ENCODE data around the gene PRR29. TPM values are rescaled to one million over a fixed set of nuclear protein-coding genes. Genes with fewer than 3 reads are reported as not detected.

Gene PRR29
- total RNA-seq, 1 donor from 2014 or later = not detected

- TF ChIP-seq, protein P1, sequence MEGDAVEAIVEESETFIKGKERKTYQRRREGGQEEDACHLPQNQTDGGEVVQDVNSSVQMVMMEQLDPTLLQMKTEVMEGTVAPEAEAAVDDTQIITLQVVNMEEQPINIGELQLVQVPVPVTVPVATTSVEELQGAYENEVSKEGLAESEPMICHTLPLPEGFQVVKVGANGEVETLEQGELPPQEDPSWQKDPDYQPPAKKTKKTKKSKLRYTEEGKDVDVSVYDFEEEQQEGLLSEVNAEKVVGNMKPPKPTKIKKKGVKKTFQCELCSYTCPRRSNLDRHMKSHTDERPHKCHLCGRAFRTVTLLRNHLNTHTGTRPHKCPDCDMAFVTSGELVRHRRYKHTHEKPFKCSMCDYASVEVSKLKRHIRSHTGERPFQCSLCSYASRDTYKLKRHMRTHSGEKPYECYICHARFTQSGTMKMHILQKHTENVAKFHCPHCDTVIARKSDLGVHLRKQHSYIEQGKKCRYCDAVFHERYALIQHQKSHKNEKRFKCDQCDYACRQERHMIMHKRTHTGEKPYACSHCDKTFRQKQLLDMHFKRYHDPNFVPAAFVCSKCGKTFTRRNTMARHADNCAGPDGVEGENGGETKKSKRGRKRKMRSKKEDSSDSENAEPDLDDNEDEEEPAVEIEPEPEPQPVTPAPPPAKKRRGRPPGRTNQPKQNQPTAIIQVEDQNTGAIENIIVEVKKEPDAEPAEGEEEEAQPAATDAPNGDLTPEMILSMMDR (IDR thresholded peaks at IDR 0.05) = no peak
- Mint-ChIP-seq H3K4me3 (no peak overlapping the region), H3K27ac (no peak overlapping the region), H3K36me3 (ENCODE audit: low read depth) (no peaks in the 10 kb centered on the region), H3K9me3 (no peaks in the 10 kb centered on the region), H3K27me3 (no peaks in the 10 kb centered on the region), H3K4me1 (peaks cover 19% of the 10 kb centered on the region)
- ChIA-PET CTCF (no interaction called here), POLR2A (no interaction called here)
- intact Hi-C loops (cut with micrococcal nuclease) = no loop called here
- DNase-seq = no peak
- ATAC-seq (ENCODE audit: low read depth) = no peak
Observed at GRCh38 chr17:63960006-63960405, 38.1 kb upstream of the PRR29 start.

DNA sequence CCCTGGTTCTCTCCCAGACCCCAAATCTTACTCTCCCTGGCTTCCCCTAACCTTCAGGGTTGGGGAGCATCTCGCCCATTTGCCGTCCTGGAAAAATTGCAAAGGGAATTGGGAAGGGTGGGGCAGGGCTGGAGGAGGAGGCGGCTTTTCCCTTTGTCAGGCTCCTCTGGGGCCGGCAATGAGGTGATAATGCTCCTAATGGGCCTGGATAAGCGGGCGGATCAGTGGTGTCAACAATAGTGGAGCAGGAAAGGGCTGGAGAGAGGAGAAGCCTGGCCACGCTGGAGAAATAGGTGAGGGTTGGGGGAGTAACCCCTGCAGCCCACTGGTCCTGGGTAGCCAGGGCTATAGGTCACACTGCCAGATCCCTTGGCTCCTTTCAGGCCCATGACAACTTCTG, 37.7 kb upstream of the PRR29 start:
- Mint-ChIP-seq H3K4me3 (no peak overlapping the region), H3K27ac (no peak overlapping the region), H3K36me3 (ENCODE audit: low read depth) (no peaks in the 10 kb centered on the region), H3K27me3 (no peaks in the 10 kb centered on the region), H3K9me3 (no peaks in the 10 kb centered on the region), H3K4me1 (peaks cover 16% of the 10 kb centered on the region)
- ATAC-seq (ENCODE audit: low read depth) (no peak), DNase-seq (no peak)
- intact Hi-C loops (cut with micrococcal nuclease) = no loop called here
- ChIA-PET CTCF (no interaction called here), POLR2A (no interaction called here)
- TF ChIP-seq, protein P1 (IDR thresholded peaks at IDR 0.05) = no peak

DNA sequence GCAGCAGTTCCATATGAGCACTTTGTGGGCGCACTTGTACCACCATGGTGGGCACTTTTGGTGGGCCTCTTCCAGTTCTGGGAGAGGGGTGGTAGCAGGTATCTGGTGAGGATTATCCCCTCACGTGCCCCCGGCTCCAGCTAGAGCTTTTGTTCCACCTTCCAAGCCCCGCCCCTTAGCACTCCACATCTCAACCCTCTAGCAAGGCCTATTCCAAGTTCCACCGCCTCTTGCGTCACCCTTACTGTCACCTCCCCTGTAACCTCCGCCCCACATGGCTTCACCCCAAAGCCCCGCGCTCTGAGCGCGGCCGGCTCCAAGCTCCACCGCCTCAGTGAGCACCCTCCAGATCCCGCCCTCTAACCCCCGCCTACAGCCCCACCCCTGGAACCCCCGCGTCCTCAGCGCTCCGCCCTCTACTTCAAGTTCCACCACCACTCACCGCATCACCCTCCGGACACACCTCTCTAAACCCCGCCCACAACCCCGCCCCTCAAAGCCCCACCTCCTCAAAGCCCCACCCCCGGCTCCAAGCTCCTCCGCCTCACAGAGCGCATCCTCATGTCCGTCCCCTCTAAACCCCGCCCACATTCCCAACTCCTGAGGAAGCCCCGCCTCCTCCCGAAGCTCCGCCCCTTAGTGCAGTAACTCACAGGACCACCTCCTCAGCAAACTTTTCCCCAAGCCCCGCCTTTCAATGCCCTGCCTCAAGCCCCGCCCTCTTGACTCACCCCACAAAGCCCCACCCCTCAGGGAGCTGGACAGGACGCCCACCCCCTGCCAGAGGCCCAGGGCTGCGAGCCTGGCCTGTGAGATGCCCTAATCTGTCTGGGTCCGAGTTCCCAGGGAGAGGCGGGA, 36.6 kb upstream of the PRR29 start:
- peak overlapping the region; percentile 64 for H3K4me3 Mint-ChIP-seq
- ATAC-seq (ENCODE audit: low read depth) = peak; percentile 86

DNA sequence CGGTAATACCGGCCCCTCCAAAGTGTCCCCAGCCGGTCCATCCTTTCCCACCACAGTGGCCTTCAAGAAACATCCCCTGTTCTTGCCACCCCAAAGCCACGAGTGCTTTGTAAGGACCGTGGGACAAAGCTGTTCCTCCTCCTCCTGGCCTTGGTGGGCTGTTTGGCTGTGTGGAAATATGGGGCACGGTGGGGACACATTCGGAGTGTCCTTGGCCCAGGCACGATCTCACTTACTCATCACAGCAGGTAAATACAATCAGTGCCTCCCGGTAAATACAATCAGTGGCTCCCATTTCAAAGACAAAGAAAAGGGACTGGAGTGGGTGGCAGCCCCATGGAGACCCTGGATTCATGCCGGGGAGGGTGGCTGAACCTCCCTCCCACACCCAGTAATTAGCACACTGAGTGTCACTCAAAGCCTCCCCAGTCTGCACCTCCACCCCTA, 35.8 kb upstream of the PRR29 start:
- CTCF ChIA-PET = no interaction called here
- POLR2A ChIA-PET = interaction anchor here (0.6 to 1.2 kb wide), 3 partner anchors 40 to 68 kb away, joined by 5 to 8 read pairs (median 7); no protein-coding TSS in a partner anchor
- intact Hi-C loops (cut with micrococcal nuclease) = no loop called here
- no peaks in the 10 kb centered on the region for H3K36me3 Mint-ChIP-seq (ENCODE audit: low read depth)
- H3K4me3 Mint-ChIP-seq = no peak overlapping the region
- H3K9me3 Mint-ChIP-seq = no peaks in the 10 kb centered on the region
- ATAC-seq (ENCODE audit: low read depth) (no peak), DNase-seq (no peak)
- H3K27ac Mint-ChIP-seq = no peak overlapping the region
- H3K4me1 Mint-ChIP-seq = peaks cover 20% of the 10 kb centered on the region
- TF ChIP-seq, protein P1 (IDR thresholded peaks at IDR 0.05) = no peak
- no peaks in the 10 kb centered on the region for H3K27me3 Mint-ChIP-seq

More for the DNA sequence above, 36.6 kb upstream of the PRR29 start:
- CTCF ChIA-PET = no interaction called here
- no peaks in the 10 kb centered on the region for H3K9me3 Mint-ChIP-seq
- H3K36me3 Mint-ChIP-seq (ENCODE audit: low read depth) = no peaks in the 10 kb centered on the region
- POLR2A ChIA-PET = interaction anchor here (0.5 to 1.2 kb wide), 7 partner anchors 16 to 69 kb away, joined by 3 to 12 read pairs (median 5); partner anchors contain the start of gene CD79B
- no peak for DNase-seq
- intact Hi-C loops (cut with micrococcal nuclease) = no loop called here
- H3K27me3 Mint-ChIP-seq = no peaks in the 10 kb centered on the region
- H3K27ac Mint-ChIP-seq = no peak overlapping the region
- TF ChIP-seq, protein P1 (IDR thresholded peaks at IDR 0.05) = no peak
- H3K4me1 Mint-ChIP-seq = peaks cover 15% of the 10 kb centered on the region

DNA sequence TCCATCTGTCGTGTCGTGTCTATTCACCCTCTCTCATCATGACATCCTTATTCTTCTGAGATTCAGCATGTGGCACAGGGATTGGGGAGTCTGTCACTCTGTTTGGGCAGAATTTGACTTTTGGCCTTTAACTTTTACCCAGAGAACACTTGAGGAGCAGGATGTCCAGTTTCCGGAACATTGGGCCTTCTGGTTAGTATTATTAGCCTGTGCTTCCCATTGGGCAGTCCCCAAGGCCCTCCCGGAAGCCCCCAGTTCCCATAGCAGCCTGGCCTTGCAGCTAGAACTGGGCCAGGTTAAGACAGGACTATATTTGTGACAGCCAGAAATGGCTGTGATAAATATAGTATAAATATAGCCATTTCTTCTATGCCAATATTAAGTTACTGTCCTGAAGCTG, 35.0 kb upstream of the PRR29 start:
- intact Hi-C loops (cut with micrococcal nuclease) = no loop called here
- Mint-ChIP-seq H3K9me3 (no peaks in the 10 kb centered on the region), H3K4me3 (no peak overlapping the region), H3K36me3 (ENCODE audit: low read depth) (no peaks in the 10 kb centered on the region), H3K27me3 (no peaks in the 10 kb centered on the region), H3K27ac (no peak overlapping the region), H3K4me1 (peaks cover 20% of the 10 kb centered on the region)
- DNase-seq (no peak), ATAC-seq (ENCODE audit: low read depth) (no peak)
- CTCF ChIA-PET = interaction anchor here (1.3 to 2.1 kb wide), 2 partner anchors 27 to 52 kb away, joined by 4 to 5 read pairs; partner anchors contain the start of gene CSHL1
- POLR2A ChIA-PET = interaction anchor here (1.0 kb wide), 1 partner anchor 15 kb away, joined by 5 read pairs; no protein-coding TSS in a partner anchor
- TF ChIP-seq, protein P1 (IDR thresholded peaks at IDR 0.05) = no peak

Data from activated B cell treated with CpG ODN at 0.5 μM for 24 hours (primary cell).